Measurements from ENCODE around the gene RAD1.

Gene RAD1

DNA sequence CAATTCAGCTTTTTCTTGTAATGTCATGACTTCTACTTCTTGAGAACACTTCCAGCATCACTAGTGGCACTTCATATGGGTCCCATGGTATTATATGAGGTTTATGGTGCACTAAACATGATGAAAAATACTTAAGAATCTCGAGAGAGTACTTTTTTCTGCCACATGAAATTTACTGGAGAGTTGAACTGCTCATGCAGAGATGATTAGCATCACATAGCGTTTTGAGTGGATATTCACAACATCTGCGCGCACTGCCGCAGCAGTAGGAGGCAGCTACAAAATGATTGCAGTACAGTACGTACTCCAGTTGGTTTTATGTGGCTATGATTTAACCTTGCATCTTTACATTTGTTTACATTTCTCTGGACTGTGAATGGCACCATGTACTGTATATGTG, 14.7 kb downstream of the RAD1 start:
- H3K4me3 ChIP-seq (ENCODE audit: low read depth, low read length), result no peak overlapping the region
- no peak for DNase-seq (ENCODE audit: low read depth)
- no peak for TF ChIP-seq CTCF (IDR thresholded peaks at IDR 0.05; ENCODE audit: control insufficient read depth, extremely low read depth, insufficient read depth)

DNA sequence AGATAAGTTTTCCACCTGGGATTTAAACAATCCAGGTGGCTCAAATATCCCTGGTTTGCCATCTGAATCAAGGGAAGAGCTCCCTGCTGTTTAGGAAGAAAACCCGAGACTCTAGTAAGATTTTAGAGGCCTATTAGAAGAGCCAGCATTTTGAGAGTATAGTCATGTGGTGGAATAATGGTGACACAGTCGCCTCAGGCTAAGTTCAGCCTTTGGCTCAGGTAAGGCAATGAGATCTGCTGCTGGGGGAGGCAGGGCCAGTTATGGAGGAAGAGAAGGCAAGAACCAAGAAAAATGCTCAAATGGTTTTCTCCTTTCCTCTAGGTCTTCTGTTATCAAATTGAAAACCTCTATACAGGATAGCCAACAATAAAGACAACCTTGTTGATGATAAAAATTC, 16.2 kb downstream of the RAD1 start:
- no peak for DNase-seq (ENCODE audit: low read depth)
- no peak for TF ChIP-seq CTCF (IDR thresholded peaks at IDR 0.05; ENCODE audit: control insufficient read depth, extremely low read depth, insufficient read depth)
- H3K4me3 ChIP-seq (ENCODE audit: low read depth, low read length), result no peak overlapping the region

GRCh38 chr5:34898258-34898895, 16.9 kb downstream of the RAD1 start:
- TF ChIP-seq CTCF (IDR thresholded peaks at IDR 0.05; ENCODE audit: control insufficient read depth, extremely low read depth, insufficient read depth), result peak; percentile 85
- DNase-seq (ENCODE audit: low read depth), result no peak
- no peak overlapping the region for H3K4me3 ChIP-seq (ENCODE audit: low read depth, low read length)

- no peak overlapping the region for H3K4me3 ChIP-seq (ENCODE audit: low read depth, low read length)
- TF ChIP-seq CTCF (IDR thresholded peaks at IDR 0.05; ENCODE audit: control insufficient read depth, extremely low read depth, insufficient read depth), result no peak
- DNase-seq (ENCODE audit: low read depth), result no peak
These were observed 17.7 kb downstream of the RAD1 start for GRCh38 chr5:34897646-34898045.

DNA sequence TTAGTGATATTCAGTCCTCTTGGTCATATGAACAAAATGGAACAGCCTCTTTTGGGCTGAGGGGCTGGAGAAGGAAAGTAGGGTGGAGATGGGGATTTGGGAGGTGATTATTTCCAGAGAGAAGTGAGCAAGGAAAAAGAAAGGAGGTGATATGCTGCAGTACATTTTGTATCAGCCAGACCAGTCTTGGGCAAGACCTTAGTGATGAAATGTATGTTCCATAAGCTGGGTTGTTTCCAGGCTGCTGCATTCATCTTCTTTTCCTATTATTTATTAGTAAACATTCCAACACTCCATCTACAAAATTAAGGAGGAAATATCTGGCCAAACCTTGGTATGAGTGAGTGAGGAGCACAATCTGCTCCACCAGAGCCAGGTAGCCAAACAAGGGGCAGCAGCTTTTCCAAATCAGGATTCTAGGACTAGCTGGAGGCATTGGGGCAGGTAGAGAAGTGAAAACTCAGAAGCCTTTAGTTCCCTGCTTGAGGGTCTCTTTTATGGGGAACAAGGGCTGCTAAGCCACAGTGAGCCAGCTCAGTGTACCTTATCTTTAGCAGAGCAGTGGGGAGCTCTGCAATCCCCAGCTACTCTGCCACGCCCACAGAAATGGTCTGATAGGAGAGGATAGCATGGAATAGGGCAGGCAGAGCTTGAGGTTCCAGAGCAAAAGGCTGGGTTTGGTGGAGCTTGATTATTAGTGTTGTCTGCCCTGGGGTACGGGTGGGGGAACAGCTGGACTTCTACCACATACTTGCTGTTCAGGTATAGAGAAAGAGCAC, 19.5 kb downstream of the RAD1 start:
- H3K4me3 ChIP-seq (ENCODE audit: low read depth, low read length), result no peak overlapping the region
- DNase-seq (ENCODE audit: low read depth), result no peak
- no peak for TF ChIP-seq CTCF (IDR thresholded peaks at IDR 0.05; ENCODE audit: control insufficient read depth, extremely low read depth, insufficient read depth)

DNA sequence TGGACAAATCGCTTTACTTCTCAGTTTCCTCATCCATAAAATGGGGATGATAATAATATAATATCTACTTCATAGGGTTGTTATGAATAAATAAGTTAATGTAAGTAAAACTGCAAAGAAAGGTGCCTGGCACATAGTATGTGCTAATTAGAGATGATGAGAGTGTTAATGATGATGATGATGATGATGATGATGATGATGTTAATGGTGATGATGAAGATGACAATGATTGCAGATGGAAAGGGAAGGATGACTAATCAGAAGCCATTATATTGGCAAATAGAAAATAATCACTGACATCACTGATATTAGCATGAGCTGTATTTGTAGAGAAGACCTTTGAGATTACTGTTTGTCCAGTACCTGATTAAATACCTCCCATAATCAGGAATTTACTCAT, 20.6 kb downstream of the RAD1 start:
- DNase-seq (ENCODE audit: low read depth), result no peak
- no peak for TF ChIP-seq CTCF (IDR thresholded peaks at IDR 0.05; ENCODE audit: control insufficient read depth, extremely low read depth, insufficient read depth)
- no peak overlapping the region for H3K4me3 ChIP-seq (ENCODE audit: low read depth, low read length)
